Fibroblast of the aortic adventitia (primary cell): ENCODE measurements around the gene FAM171A1. TPM values are rescaled to one million over a fixed set of nuclear protein-coding genes. Genes with fewer than 3 reads are reported as not detected.
"Not testable (repeated sequence)": the region's sequence is repeated elsewhere in the genome, so short reads cannot be mapped to it uniquely, and the experiment has no call there.

Experiments
- DNase-seq: peaks from one replicate; pipeline ENCODE4 v3.0.0-alpha.2; 2010; ENCODE audit warnings: low read depth
- H3K4me3 ChIP-seq: 2 replicates; pipeline ENCODE4 v1.5.1; 2011; ENCODE audit warnings: low read depth, mild to moderate bottlenecking, control low read depth, low read length, moderate library complexity
- total RNA-seq: library from RNA; depleted of rRNA; stranded (reverse); fragments of >200 nt; gene quantifications from 2 replicates; pipeline ENCODE4 v1.2.3, GENCODE V29; 2012; ENCODE audit warnings: low replicate concordance
- TF ChIP-seq, protein P1 (sequence below): IDR thresholded peaks from 2 replicates; pipeline ENCODE4 v1.5.1; 2011; ENCODE audit warnings: mild to moderate bottlenecking, low read length, control low read depth, inconsistent platforms; ENCODE audit not compliant: insufficient read depth

Gene FAM171A1
- total RNA-seq, 1 donor: 43.6 TPM

GRCh38 chr10:15306735-15307280 lies 64.3 kb downstream of the FAM171A1 start:
- DNase-seq: no peak
- H3K4me3 ChIP-seq: no peak overlapping the region
- TF ChIP-seq, protein P1, sequence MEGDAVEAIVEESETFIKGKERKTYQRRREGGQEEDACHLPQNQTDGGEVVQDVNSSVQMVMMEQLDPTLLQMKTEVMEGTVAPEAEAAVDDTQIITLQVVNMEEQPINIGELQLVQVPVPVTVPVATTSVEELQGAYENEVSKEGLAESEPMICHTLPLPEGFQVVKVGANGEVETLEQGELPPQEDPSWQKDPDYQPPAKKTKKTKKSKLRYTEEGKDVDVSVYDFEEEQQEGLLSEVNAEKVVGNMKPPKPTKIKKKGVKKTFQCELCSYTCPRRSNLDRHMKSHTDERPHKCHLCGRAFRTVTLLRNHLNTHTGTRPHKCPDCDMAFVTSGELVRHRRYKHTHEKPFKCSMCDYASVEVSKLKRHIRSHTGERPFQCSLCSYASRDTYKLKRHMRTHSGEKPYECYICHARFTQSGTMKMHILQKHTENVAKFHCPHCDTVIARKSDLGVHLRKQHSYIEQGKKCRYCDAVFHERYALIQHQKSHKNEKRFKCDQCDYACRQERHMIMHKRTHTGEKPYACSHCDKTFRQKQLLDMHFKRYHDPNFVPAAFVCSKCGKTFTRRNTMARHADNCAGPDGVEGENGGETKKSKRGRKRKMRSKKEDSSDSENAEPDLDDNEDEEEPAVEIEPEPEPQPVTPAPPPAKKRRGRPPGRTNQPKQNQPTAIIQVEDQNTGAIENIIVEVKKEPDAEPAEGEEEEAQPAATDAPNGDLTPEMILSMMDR: no peak

- TF ChIP-seq, protein P1: no peak
These were observed 65.5 kb downstream of the FAM171A1 start for GRCh38 chr10:15305634-15306033.

DNA sequence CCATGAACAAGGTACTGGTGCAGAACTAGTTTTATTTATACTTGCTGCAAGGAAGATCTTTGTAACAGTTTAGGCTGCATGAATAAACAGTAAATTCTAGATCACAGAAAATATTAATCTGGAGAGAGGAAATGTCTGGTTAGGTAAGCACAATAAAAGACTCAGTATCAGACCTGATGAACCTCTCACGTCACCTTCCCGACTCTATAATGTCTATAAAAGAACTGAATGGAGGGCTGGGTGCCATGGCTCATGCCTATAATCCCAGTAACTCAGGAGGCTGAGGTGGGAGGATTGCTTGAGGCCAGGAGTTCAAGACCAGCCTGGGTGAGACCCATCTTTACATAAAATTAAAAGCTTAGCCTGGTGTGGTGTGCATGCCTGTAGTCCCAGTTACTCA lies 65.9 kb downstream of the FAM171A1 start:
- TF ChIP-seq, protein P1: no peak
- no peak overlapping the region for H3K4me3 ChIP-seq
- no peak for DNase-seq

More at GRCh38 chr10:15305634-15306033, 65.5 kb downstream of the FAM171A1 start:
- no peak for DNase-seq
- H3K4me3 ChIP-seq: no peak overlapping the region

- not testable (repeated sequence) for H3K4me3 ChIP-seq, DNase-seq
- TF ChIP-seq, protein P1: peak; percentile 19
These were observed 68.7 kb downstream of the FAM171A1 start for GRCh38 chr10:15302188-15302956.

GRCh38 chr10:15300697-15301096 lies 70.4 kb downstream of the FAM171A1 start:
- TF ChIP-seq, protein P1: no peak
- no peak overlapping the region for H3K4me3 ChIP-seq
- DNase-seq: no peak

GRCh38 chr10:15300145-15300544 lies 70.9 kb downstream of the FAM171A1 start:
- no peak overlapping the region for H3K4me3 ChIP-seq
- DNase-seq: no peak
- TF ChIP-seq, protein P1: no peak
